DND-41 (cell line): ENCODE results near the gene CCDC148.

Source experiments
- EZH2 ChIP-seq: IDR thresholded peaks from 3 replicates; pipeline ENCODE4 v1.6.1; 2012; ENCODE audit warnings: borderline replicate concordance, low read depth, mild to moderate bottlenecking, moderate library complexity, low read length, inconsistent platforms; ENCODE audit not compliant: severe bottlenecking
- TF ChIP-seq, protein P1 (sequence below): IDR thresholded peaks from 2 replicates; pipeline ENCODE4 v1.5.1; 2012; ENCODE audit warnings: borderline replicate concordance, low read length, moderate library complexity, mild to moderate bottlenecking; ENCODE audit not compliant: poor library complexity, severe bottlenecking; ENCODE audit errors: extremely low read depth

DNA sequence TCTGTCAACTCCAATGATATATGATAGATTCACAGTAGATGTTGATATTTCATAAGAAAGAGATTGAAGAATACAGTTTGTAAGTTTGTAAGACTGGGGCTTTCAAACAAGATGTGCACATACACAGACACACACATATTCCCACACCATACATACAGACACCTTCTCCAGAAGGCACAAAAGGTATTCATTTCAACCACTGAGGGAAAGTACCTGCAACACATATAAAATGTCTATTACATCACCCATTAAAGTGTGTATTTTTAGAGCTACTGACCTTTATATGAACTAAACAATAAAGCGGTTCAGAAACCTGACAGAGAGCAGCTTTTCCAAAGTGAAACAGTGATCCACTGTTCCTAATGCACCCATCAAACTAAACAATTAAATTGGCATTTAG is 53.3 kb downstream of the CCDC148 start:
- no peak for TF ChIP-seq EZH2
- TF ChIP-seq, protein P1, sequence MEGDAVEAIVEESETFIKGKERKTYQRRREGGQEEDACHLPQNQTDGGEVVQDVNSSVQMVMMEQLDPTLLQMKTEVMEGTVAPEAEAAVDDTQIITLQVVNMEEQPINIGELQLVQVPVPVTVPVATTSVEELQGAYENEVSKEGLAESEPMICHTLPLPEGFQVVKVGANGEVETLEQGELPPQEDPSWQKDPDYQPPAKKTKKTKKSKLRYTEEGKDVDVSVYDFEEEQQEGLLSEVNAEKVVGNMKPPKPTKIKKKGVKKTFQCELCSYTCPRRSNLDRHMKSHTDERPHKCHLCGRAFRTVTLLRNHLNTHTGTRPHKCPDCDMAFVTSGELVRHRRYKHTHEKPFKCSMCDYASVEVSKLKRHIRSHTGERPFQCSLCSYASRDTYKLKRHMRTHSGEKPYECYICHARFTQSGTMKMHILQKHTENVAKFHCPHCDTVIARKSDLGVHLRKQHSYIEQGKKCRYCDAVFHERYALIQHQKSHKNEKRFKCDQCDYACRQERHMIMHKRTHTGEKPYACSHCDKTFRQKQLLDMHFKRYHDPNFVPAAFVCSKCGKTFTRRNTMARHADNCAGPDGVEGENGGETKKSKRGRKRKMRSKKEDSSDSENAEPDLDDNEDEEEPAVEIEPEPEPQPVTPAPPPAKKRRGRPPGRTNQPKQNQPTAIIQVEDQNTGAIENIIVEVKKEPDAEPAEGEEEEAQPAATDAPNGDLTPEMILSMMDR: no peak
